ENCODE results near the gene CEP55.

CEP55 gene

DNA sequence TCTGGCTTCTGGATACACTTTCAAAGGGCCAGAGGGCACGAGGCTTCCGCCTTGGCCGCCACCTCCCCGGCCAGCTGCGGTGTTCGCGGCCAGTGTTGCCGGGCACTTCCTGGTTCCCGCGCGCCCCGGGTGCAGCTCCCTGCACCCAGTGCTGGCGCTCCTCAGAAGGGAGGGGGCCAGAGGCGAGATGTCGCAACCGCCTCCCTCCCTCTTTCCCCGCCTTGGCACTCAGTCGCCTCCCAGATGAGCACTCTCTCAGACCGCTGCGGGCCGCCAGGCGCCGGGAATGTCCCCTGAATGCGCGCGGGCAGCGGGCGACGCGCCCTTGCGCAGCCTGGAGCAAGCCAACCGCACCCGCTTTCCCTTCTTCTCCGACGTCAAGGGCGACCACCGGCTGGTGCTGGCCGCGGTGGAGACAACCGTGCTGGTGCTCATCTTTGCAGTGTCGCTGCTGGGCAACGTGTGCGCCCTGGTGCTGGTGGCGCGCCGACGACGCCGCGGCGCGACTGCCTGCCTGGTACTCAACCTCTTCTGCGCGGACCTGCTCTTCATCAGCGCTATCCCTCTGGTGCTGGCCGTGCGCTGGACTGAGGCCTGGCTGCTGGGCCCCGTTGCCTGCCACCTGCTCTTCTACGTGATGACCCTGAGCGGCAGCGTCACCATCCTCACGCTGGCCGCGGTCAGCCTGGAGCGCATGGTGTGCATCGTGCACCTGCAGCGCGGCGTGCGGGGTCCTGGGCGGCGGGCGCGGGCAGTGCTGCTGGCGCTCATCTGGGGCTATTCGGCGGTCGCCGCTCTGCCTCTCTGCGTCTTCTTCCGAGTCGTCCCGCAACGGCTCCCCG, 70.2 kb downstream of the CEP55 start, which contains the start of gene FFAR4:
Gene FFAR4 (plus strand): TSS at position 231 of the 842 bp plus-strand sequence. CDS start 56 bp downstream, at position 287.
- peak; percentile 40 for DNase-seq (ENCODE audit: low spot score)

DNA sequence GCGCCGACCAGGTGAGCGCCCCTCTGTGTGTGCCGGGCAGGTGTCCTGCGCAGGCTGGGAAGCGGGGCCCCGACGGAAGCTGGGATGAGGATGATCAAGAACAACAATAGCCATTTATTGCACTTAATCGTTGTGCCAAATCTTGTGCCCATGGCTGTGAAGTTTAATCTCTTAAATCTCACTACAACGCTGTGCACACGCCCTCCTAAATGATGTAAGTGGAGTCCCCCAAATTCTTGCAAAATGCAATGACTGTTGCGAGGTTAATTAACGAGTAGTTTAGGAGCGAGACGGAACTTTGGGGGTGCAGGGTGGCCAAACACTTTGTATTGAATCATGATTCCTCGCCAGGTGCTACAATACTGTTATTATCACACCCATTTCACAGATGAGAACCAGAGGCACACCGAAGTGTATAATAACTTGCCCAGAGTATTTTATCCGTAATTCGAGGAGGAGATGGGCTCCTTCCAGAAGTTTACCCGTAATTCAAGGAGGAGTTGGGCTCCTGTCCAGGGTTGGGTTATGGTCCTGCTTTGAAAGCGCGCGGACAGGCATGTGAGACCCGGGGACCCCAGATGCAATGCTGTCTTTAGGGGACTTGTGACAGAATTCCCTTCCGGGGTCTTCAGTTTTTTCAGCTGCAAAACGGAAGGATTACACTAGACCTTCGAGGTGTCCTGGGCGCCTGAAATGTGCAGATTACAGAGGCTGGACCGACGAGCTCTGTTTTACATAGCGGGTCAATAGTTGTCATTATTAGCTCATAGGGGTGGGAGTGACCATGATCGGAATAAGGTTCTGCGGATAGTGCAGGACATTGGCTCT, 71.1 kb downstream of the CEP55 start:
- DNase-seq (ENCODE audit: low spot score), result no peak

DNA sequence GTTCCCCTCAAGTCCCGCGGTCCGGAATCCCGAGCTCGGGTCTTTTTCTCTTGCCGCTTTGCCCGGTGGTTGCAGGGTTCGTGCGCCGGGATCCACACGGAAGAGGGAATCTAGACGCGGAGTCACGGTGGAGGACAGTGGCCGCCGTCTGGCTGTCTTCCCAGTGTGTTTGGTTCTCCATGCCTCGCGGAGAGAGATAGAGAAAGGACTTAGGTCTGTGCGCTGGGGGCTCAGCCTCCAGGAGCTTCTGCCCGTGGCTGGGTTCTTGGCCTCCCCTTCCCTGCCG, 71.6 kb downstream of the CEP55 start:
- DNase-seq (ENCODE audit: low spot score), result no peak

DNA sequence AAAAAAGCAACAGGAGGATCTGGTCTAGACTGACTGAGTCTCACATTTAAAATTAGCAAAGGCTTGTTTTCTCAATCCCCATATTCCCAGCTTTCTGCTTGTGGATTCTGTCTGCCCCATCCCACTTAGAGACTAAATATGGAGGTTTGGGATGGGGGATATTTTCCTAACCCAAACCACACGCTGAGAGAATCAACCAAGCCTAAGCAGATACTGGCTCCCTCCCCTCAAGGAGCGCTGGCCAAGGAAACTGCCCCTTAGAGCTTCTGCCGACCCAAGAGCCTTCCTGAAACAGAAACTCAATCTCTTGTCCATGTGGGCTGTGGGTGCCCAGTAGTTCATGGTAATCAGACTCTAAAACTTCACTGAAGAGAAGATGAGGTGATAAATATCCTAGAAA, 74.0 kb downstream of the CEP55 start:
- DNase-seq (ENCODE audit: low spot score), result no peak

DNA sequence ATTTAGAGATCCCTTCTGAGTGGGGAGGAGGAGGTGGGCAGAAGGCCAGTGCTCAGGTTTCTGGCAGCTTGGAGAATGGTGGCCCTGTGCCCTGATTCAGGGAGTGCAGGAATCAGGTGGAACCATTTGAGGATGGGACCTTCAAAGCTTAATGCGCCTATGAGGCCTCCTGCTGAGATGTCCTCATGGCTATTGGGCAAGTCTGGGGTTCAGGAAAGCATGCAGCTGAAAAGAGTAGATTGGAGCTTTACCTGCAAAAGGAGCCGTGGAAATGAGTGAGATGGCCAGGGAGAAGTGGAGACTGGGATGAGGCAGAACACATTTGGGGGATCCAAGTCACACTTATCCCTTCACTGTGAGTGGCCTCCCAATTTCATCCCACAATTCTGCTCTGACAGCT, 76.2 kb downstream of the CEP55 start:
- no peak for DNase-seq (ENCODE audit: low spot score)

DNA sequence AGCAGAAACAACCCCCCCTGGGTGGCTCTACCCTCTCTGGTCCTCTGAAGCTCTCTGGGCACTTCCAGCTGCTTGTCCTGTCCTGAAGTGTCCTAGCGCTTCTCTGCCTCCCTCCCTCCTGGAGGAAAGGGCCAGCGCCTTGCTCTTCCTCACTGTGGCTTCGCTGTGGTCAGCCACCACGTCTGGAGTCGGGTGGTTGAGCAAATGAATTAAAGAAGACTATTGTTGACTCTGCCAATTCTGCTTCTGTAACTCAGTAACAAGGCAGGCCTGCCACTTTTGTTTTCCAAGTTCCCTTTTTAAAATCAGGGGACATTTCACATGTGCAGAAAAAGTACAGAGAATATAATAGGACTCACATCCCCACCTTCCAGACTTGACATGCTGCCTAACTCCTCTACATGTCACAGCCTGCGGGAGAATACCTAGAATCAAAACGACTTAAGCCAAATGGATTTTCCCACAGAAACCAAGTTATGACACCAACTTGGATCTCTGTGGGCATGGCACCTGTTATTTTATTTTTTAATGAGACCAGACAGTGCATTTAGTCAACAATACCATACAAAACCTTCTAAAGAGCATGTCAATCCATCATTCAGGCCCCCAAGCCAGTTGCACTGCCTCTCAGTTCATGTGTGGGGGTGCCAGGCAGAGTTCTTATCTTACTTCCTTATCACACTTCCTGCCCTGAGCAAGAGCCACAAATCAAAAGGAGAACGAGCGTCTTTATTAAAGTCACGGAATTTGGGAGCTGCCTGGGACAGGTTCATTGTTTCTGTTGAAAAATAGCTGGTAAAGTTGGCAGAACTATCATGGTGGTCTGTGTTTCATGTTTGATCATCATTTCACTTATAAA, 76.9 kb downstream of the CEP55 start:
- peak; percentile 51 for DNase-seq (ENCODE audit: low spot score)

DNA sequence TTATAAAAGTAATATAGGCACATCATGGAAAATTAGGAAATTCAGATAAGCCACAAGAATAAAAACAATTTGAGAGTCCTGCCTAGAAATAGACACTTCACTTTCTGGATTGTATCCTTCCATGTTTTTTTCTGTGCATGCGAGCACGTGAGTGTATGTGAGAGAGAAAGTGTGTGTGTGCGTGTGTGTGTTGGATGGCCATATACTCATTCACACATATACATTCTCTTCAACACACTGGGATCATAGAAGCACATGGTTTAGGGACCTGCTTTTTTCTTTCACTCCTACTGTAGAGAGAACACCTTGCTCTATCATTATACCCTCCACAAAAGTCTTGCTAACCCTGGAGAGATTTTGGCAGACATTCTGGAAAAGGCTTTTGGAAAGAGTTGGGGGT, 77.5 kb downstream of the CEP55 start:
- no peak for DNase-seq (ENCODE audit: low spot score)

DNA sequence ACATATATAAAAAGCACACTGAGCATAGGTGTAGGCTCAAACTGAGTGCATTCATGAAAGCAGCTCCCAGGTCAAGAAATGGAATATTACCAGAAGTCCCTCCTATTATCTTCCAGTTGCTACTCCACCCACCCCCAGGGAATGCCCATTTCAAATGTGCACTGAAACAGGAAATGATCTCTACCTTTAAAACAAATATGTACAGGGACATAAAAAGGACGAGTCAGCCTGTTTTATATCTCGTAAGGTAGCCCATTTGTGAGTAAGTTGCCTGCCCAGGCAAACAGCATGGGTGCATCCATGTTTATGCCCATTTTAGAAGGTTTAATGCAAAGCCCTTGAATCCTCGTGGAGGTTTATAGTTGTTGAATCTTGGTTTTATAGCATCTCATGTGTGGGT, 80.5 kb downstream of the CEP55 start:
- no peak for DNase-seq (ENCODE audit: low spot score)

DNA sequence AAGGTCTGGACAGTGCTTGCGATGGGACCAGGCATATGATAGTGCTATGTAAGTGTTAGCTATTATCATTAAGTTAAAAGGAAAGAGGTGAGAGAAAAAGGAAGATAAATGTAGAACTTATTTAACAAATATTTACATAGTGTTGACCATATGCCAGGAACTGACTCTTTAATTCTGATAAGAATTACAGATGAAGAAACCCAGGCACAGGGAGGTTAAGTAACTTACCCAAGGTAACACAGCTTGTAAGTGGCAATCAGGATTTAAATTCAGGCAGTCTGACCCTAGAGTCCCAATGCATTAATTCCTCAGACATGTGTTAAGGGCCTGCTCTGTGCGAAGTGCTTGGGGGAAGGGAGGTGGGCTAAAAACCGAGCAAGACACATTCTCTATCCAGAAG, 81.2 kb downstream of the CEP55 start:
- no peak for DNase-seq (ENCODE audit: low spot score)

Data from globus pallidus (tissue), 1 donor.